ENCODE measurements around the gene SMIM43.

Gene SMIM43

GRCh38 chr4:121789960-121790829, 25.2 kb upstream of the SMIM43 start:
- Mint-ChIP-seq H3K36me3 (no peaks in the 10 kb centered on the region), H3K4me3 (no peak overlapping the region), H3K27me3 (peaks cover 18% of the 10 kb centered on the region), H3K27ac (no peak overlapping the region), H3K9me3 (ENCODE audit: low read depth) (no peaks in the 10 kb centered on the region), H3K4me1 (ENCODE audit: low read depth) (no peaks in the 10 kb centered on the region)

GRCh38 chr4:121789455-121789854, 24.5 kb upstream of the SMIM43 start:
- Mint-ChIP-seq H3K36me3 (no peaks in the 10 kb centered on the region), H3K4me3 (no peak overlapping the region), H3K9me3 (ENCODE audit: low read depth) (no peaks in the 10 kb centered on the region), H3K27me3 (peaks cover 16% of the 10 kb centered on the region), H3K4me1 (ENCODE audit: low read depth) (no peaks in the 10 kb centered on the region), H3K27ac (no peak overlapping the region)

GRCh38 chr4:121788896-121789295, 23.9 kb upstream of the SMIM43 start:
- H3K27ac Mint-ChIP-seq: no peak overlapping the region
- H3K4me1 Mint-ChIP-seq (ENCODE audit: low read depth): no peaks in the 10 kb centered on the region
- no peaks in the 10 kb centered on the region for H3K36me3 Mint-ChIP-seq
- no peaks in the 10 kb centered on the region for H3K9me3 Mint-ChIP-seq (ENCODE audit: low read depth)
- H3K27me3 Mint-ChIP-seq: peaks cover 15% of the 10 kb centered on the region
- no peak overlapping the region for H3K4me3 Mint-ChIP-seq

GRCh38 chr4:121786221-121786620, 21.3 kb upstream of the SMIM43 start:
- H3K4me1 Mint-ChIP-seq (ENCODE audit: low read depth): no peaks in the 10 kb centered on the region
- H3K27me3 Mint-ChIP-seq: peaks cover 21% of the 10 kb centered on the region
- H3K36me3 Mint-ChIP-seq: no peaks in the 10 kb centered on the region
- no peak overlapping the region for H3K27ac Mint-ChIP-seq
- no peaks in the 10 kb centered on the region for H3K9me3 Mint-ChIP-seq (ENCODE audit: low read depth)
- H3K4me3 Mint-ChIP-seq: no peak overlapping the region

GRCh38 chr4:121785479-121785878, 20.5 kb upstream of the SMIM43 start:
- H3K4me1 Mint-ChIP-seq (ENCODE audit: low read depth): no peaks in the 10 kb centered on the region
- peaks cover 25% of the 10 kb centered on the region for H3K27me3 Mint-ChIP-seq
- H3K36me3 Mint-ChIP-seq: no peaks in the 10 kb centered on the region

GRCh38 chr4:121784975-121785374, 20.0 kb upstream of the SMIM43 start:
- no peaks in the 10 kb centered on the region for H3K36me3 Mint-ChIP-seq
- no peaks in the 10 kb centered on the region for H3K4me1 Mint-ChIP-seq (ENCODE audit: low read depth)
- no peaks in the 10 kb centered on the region for H3K9me3 Mint-ChIP-seq (ENCODE audit: low read depth)
- peaks cover 28% of the 10 kb centered on the region for H3K27me3 Mint-ChIP-seq
- no peak overlapping the region for H3K27ac Mint-ChIP-seq
- no peak overlapping the region for H3K4me3 Mint-ChIP-seq

More at GRCh38 chr4:121785479-121785878, 20.5 kb upstream of the SMIM43 start:
- H3K9me3 Mint-ChIP-seq (ENCODE audit: low read depth): no peaks in the 10 kb centered on the region
- H3K4me3 Mint-ChIP-seq: no peak overlapping the region
- no peak overlapping the region for H3K27ac Mint-ChIP-seq

GRCh38 chr4:121784401-121784800, 19.4 kb upstream of the SMIM43 start:
- H3K4me3 Mint-ChIP-seq: no peak overlapping the region
- no peak overlapping the region for H3K27ac Mint-ChIP-seq
- peaks cover 28% of the 10 kb centered on the region for H3K27me3 Mint-ChIP-seq
- H3K9me3 Mint-ChIP-seq (ENCODE audit: low read depth): no peaks in the 10 kb centered on the region
- H3K36me3 Mint-ChIP-seq: no peaks in the 10 kb centered on the region
- no peaks in the 10 kb centered on the region for H3K4me1 Mint-ChIP-seq (ENCODE audit: low read depth)

GRCh38 chr4:121783210-121783609, 18.2 kb upstream of the SMIM43 start:
- Mint-ChIP-seq H3K27ac (no peak overlapping the region), H3K9me3 (ENCODE audit: low read depth) (no peaks in the 10 kb centered on the region), H3K36me3 (no peaks in the 10 kb centered on the region), H3K27me3 (peaks cover 22% of the 10 kb centered on the region), H3K4me3 (no peak overlapping the region), H3K4me1 (ENCODE audit: low read depth) (no peaks in the 10 kb centered on the region)

GRCh38 chr4:121778991-121779628, 14.1 kb upstream of the SMIM43 start:
- H3K4me1 Mint-ChIP-seq (ENCODE audit: low read depth): no peaks in the 10 kb centered on the region
- H3K27ac Mint-ChIP-seq: no peak overlapping the region
- H3K4me3 Mint-ChIP-seq: no peak overlapping the region
- no peaks in the 10 kb centered on the region for H3K9me3 Mint-ChIP-seq (ENCODE audit: low read depth)
- peaks cover 13% of the 10 kb centered on the region for H3K27me3 Mint-ChIP-seq
- no peaks in the 10 kb centered on the region for H3K36me3 Mint-ChIP-seq

GRCh38 chr4:121777625-121778024, 12.7 kb upstream of the SMIM43 start:
- Mint-ChIP-seq H3K9me3 (ENCODE audit: low read depth) (no peaks in the 10 kb centered on the region), H3K27me3 (peaks cover 11% of the 10 kb centered on the region), H3K27ac (no peak overlapping the region), H3K4me1 (ENCODE audit: low read depth) (no peaks in the 10 kb centered on the region), H3K36me3 (no peaks in the 10 kb centered on the region), H3K4me3 (no peak overlapping the region)

- no peaks in the 10 kb centered on the region for H3K9me3 Mint-ChIP-seq (ENCODE audit: low read depth)
- H3K36me3 Mint-ChIP-seq: no peaks in the 10 kb centered on the region
- no peaks in the 10 kb centered on the region for H3K4me1 Mint-ChIP-seq (ENCODE audit: low read depth)
- peaks cover 11% of the 10 kb centered on the region for H3K27me3 Mint-ChIP-seq
- H3K4me3 Mint-ChIP-seq: no peak overlapping the region
- H3K27ac Mint-ChIP-seq: no peak overlapping the region
Measured at GRCh38 chr4:121776610-121777401, 11.8 kb upstream of the SMIM43 start.

GRCh38 chr4:121773883-121774282, 8.9 kb upstream of the SMIM43 start:
- Mint-ChIP-seq H3K4me1 (ENCODE audit: low read depth) (no peaks in the 10 kb centered on the region), H3K27me3 (no peaks in the 10 kb centered on the region), H3K4me3 (no peak overlapping the region), H3K9me3 (ENCODE audit: low read depth) (no peaks in the 10 kb centered on the region), H3K36me3 (no peaks in the 10 kb centered on the region), H3K27ac (no peak overlapping the region)

- H3K9me3 Mint-ChIP-seq (ENCODE audit: low read depth): no peaks in the 10 kb centered on the region
- H3K36me3 Mint-ChIP-seq: no peaks in the 10 kb centered on the region
- no peaks in the 10 kb centered on the region for H3K4me1 Mint-ChIP-seq (ENCODE audit: low read depth)
- H3K27ac Mint-ChIP-seq: no peak overlapping the region
- no peaks in the 10 kb centered on the region for H3K27me3 Mint-ChIP-seq
- no peak overlapping the region for H3K4me3 Mint-ChIP-seq
Measured at GRCh38 chr4:121771869-121772268, 6.9 kb upstream of the SMIM43 start.

GRCh38 chr4:121769341-121769740, 4.4 kb upstream of the SMIM43 start:
- H3K4me3 Mint-ChIP-seq: no peak overlapping the region
- no peaks in the 10 kb centered on the region for H3K36me3 Mint-ChIP-seq
- H3K27ac Mint-ChIP-seq: no peak overlapping the region
- H3K9me3 Mint-ChIP-seq (ENCODE audit: low read depth): no peaks in the 10 kb centered on the region
- peaks cover 4% of the 10 kb centered on the region for H3K27me3 Mint-ChIP-seq
- peaks cover 3% of the 10 kb centered on the region for H3K4me1 Mint-ChIP-seq (ENCODE audit: low read depth)

- Mint-ChIP-seq H3K4me1 (ENCODE audit: low read depth) (peaks cover 5% of the 10 kb centered on the region), H3K36me3 (no peaks in the 10 kb centered on the region), H3K27me3 (peaks cover 20% of the 10 kb centered on the region), H3K4me3 (no peak overlapping the region), H3K9me3 (ENCODE audit: low read depth) (no peaks in the 10 kb centered on the region), H3K27ac (no peak overlapping the region)
Measured at GRCh38 chr4:121767166-121767565, 2.2 kb upstream of the SMIM43 start.
